Lower leg skin (tissue), 4 donors: ENCODE measurements around the gene KRT80. TPM values are rescaled to one million over a fixed set of nuclear protein-coding genes. Genes with fewer than 3 reads are reported as not detected.

Experiments
- DNase-seq, 2 donors: peaks; one replicate each; pipeline ENCODE4 v3.0.0-alpha.2; 2019; ENCODE audit warnings: low spot score in 2 of 2
- H3K4me3 ChIP-seq: fragments of 200-600 bp; sonication (generic); 2 replicates; pipeline ENCODE4 v1.5.1; 2017; ENCODE audit warnings: mild to moderate bottlenecking, low read depth; ENCODE audit not compliant: poor library complexity, severe bottlenecking
- POLR2A ChIP-seq, 2 donors: fragments of 450-650 bp; IDR thresholded peaks; one replicate each; pipeline ENCODE4 v1.6.1; 2016 to 2017; ENCODE audit warnings: antibody characterized with exemption in 2 of 2, mild to moderate bottlenecking in 1 of 2, moderate library complexity in 1 of 2
- WGBS, 2 donors: methylation state at CpG; one replicate each; pipeline ENCODE4 v1.1.5; 2018; 5-methylcytosine and 5-hydroxymethylcytosine counted together
- intact Hi-C: fragments of 100-400 bp; cut with DNase I; formaldehyde crosslinking; loops from one replicate; pipeline ENCODE4 v1.15.0; 2023; ENCODE audit warnings: low total_unique reads
- total RNA-seq, 4 donors: library from RNA; depleted of rRNA; stranded (reverse); fragments of >200 nt; gene quantifications; one replicate each; pipeline ENCODE4 v1.1.0, GENCODE V29; 2016
- TF ChIP-seq, protein P1 (sequence below), 3 donors: fragments of 450-650 bp; IDR thresholded peaks; one replicate each; pipeline ENCODE4 v1.5.1; 2016; ENCODE audit warnings: antibody characterized with exemption in 3 of 3, mild to moderate bottlenecking in 3 of 3, moderate library complexity in 2 of 3

KRT80 gene
- total RNA-seq, 4 donors from 2014 or later, result 269 to 349 (median 275) TPM

DNA sequence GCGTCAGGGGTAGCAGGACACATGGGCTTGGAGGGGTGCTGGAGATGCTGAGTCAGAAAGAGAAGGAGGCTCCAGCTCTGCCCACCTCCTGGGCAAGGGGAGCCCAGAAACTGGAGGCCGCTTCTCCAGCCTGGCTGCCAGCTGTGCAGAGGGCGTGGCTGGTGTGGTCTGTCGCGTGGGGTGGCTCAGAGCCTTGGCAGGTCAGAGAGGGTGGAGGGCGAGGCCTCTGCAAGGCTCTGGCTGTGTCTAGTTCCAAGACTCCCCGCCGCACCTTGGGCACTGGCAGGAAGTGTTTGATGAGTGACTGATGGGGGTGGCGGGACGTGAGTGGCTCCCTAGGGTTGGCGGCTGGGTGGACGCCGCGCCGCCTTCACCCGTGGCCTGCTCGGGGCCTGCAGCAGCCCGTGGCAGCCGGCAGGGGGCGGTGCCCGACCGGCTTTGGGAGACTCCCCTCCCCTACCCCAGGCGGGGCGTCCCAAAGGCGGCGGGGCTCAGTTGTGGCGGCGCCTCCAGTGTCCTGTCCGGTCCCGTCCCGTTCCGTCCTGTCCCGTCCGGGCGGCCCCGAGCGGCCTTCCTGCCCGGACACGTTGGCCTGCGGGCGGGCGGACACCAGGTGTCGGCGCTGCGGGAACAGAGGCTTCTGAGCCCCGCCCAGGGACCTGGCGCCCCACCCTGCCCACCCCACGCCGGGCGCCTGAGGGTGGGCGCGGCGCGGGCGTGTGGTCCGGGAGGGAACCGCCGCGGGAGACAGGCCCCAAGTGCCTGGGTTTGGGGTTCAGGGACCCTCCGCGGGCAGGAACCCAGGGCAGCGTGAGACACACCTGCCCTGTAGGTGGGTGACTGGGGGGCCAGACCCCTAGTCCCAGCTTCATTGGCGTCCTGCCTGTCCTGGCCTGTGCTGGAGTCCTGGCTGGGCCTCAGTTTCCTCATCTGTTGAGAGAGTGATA is 39.7 kb downstream of the KRT80 start:
- TF ChIP-seq POLR2A (IDR thresholded peaks at IDR 0.05), result no peak
- TF ChIP-seq, protein P1, sequence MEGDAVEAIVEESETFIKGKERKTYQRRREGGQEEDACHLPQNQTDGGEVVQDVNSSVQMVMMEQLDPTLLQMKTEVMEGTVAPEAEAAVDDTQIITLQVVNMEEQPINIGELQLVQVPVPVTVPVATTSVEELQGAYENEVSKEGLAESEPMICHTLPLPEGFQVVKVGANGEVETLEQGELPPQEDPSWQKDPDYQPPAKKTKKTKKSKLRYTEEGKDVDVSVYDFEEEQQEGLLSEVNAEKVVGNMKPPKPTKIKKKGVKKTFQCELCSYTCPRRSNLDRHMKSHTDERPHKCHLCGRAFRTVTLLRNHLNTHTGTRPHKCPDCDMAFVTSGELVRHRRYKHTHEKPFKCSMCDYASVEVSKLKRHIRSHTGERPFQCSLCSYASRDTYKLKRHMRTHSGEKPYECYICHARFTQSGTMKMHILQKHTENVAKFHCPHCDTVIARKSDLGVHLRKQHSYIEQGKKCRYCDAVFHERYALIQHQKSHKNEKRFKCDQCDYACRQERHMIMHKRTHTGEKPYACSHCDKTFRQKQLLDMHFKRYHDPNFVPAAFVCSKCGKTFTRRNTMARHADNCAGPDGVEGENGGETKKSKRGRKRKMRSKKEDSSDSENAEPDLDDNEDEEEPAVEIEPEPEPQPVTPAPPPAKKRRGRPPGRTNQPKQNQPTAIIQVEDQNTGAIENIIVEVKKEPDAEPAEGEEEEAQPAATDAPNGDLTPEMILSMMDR (IDR thresholded peaks at IDR 0.05), result peak in 1 of 3 donors; percentile 34
- DNase-seq, result peak; percentile 69 to 97
- no peak overlapping the region for H3K4me3 ChIP-seq
- 9 to 30% methylated on average over 7 to 35 of the region's 63 CpGs for WGBS, 2 donors
- intact Hi-C loops, result loop anchor here (5.0 kb wide), 1 partner anchor 220 kb away; no protein-coding TSS in a partner anchor

DNA sequence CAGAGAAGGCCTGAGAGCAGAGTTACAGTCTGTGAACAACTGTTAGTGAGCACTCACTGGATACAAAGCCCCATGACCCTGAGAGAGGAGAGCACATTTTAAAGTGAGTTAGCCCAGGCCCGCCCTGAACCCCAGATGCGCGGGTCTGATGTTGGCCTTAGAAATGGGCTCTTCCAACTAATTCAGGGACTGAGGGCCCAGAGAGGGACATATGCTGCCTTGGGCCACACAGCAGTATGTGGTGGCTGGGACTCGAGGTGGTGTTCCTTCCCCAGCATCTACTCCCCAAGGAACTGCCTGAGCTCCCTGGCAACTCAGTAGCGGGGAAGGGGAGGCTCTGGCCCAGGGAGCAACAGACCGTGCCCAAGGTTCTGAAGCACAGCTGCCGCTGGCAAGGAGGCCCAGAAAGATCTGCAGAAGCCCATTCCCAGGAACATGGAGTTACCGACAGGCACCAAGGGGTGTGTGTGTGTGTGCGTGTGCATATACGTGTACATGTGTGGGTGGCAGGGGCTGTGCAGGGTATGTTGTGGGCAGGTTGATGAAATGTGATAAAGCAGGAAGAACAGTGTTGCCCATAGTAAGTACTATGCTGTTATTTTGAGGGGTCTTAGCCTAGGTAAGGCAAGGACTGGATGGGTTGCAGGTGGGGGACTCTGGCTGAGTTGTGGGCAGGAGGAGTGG is 40.5 kb downstream of the KRT80 start:
- intact Hi-C loops, result loop anchor here (5.0 kb wide), 1 partner anchor 221 kb away; no protein-coding TSS in a partner anchor
- 58 to 76% methylated on average over 8 to 10 of the region's 10 CpGs for WGBS, 2 donors
- no peak for TF ChIP-seq POLR2A (IDR thresholded peaks at IDR 0.05)
- TF ChIP-seq, protein P1 (IDR thresholded peaks at IDR 0.05), result no peak
- H3K4me3 ChIP-seq, result no peak overlapping the region
- DNase-seq, result no peak

DNA sequence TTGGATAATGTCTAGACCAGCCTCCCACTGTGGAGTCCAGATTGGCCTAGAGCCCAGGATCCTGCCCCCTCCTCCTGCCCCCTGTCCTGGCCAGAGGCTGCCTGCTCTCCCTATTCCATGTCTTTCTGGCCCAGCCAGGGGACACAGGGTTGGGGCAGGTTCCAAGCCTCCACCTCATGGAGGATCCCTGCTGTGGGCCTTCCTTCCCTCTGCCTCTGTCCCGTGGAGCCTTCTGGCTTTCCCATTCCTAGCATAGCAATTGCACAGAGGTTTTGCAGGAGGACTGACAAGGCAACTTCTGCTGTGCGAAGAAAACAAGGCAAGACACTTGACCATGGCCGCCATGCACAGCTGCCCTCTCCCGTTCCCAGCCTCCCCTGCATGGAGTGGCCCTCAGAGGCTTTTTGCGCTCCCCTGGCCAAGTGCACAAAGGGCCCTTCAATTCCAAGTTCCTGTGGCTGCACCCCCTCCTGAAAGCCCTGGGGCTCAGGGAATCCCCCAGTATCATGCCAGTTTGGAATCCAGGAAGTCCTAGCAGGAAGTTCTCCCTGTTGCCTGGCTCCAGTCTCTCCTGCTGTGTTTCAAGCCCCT is 42.1 kb downstream of the KRT80 start:
- 44 to 52% methylated on average over 5 of the region's 5 CpGs for WGBS, 2 donors
- DNase-seq, result no peak
- no peak for TF ChIP-seq POLR2A (IDR thresholded peaks at IDR 0.05)
- TF ChIP-seq, protein P1 (IDR thresholded peaks at IDR 0.05), result no peak
- H3K4me3 ChIP-seq, result no peak overlapping the region
- intact Hi-C loops, result loop anchor here (5.0 kb wide), 1 partner anchor 223 kb away; no protein-coding TSS in a partner anchor

DNA sequence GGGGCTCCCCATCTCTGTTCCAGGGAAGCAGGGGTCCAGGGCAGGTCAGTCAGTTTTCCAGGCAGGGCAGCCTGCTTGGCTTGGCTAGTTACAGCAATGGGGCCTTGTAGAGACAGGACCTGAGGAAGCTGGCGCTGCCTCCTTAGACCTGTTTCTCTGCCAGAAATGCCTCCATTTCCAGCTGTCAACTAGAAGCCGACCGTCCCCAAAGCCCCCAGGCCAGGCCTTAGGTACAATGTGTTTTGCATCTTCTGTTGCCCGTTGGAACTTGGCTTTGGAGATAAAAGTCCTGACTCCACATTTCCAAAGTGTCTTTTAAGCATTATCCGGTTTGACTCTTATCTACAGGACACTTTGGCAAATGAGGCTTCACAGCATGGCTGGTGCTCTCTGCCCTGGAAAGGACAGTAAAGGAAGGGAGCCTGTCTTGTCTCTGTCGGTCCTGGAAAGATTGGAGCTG is 42.6 kb downstream of the KRT80 start:
- H3K4me3 ChIP-seq, result no peak overlapping the region
- TF ChIP-seq, protein P1 (IDR thresholded peaks at IDR 0.05), result no peak
- TF ChIP-seq POLR2A (IDR thresholded peaks at IDR 0.05), result no peak
- DNase-seq, result no peak
- intact Hi-C loops, result no loop called here
- WGBS, 2 donors, result 30 to 34% methylated on average over 5 to 6 of the region's 6 CpGs

DNA sequence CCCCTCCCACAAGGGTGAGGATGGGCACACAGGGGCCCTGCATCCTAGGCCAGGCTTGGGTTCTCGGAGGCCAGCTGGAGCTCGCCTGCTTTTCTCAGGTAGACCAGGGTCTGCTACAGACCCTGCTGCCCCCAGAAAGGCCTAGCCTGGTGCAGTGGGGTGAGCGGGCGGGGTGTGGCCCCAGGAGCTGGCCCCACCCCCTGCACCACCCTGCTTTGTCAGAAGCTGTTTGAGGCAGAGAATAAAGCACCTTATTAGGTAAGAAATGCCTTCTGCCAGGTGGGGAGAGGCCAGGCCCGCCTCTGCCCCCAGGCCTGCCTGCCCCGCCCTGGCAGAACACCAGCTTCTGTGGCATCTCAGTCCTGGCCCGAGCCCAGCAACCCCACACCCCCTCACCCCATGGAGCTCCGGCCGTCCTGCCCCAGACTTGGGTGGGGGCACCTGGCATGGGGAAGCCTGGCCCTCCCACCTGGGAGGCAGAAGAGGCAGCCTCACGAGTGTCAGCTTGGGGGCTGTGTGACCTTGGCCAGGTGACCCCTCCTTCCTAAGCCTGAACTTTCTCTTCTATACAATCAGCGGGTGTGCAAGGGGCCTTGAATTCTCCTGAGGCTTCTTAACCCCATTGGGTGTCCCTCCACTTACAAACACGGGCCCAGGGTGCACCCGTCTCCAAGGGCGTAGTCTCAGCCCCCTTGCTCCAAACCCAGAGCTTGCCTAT is 43.2 kb downstream of the KRT80 start:
- TF ChIP-seq, protein P1 (IDR thresholded peaks at IDR 0.05), result no peak
- no peak for TF ChIP-seq POLR2A (IDR thresholded peaks at IDR 0.05)
- H3K4me3 ChIP-seq, result no peak overlapping the region
- intact Hi-C loops, result no loop called here
- WGBS, 2 donors, result 51 to 54% methylated on average over 9 to 14 of the region's 14 CpGs
- DNase-seq, result peak; percentile 78 to 95
